NT2/D1 (cell line): Measurements from ENCODE around the gene GRK5.

Experiments
- YY1 ChIP-seq: IDR thresholded peaks from 2 replicates; pipeline ENCODE4 v1.6.1; 2011; ENCODE audit not compliant: insufficient read length, insufficient read depth
- ZNF274 ChIP-seq: IDR thresholded peaks from 2 replicates; pipeline ENCODE4 v1.6.1; 2011; ENCODE audit warnings: mild to moderate bottlenecking, low read depth, low read length

DNA sequence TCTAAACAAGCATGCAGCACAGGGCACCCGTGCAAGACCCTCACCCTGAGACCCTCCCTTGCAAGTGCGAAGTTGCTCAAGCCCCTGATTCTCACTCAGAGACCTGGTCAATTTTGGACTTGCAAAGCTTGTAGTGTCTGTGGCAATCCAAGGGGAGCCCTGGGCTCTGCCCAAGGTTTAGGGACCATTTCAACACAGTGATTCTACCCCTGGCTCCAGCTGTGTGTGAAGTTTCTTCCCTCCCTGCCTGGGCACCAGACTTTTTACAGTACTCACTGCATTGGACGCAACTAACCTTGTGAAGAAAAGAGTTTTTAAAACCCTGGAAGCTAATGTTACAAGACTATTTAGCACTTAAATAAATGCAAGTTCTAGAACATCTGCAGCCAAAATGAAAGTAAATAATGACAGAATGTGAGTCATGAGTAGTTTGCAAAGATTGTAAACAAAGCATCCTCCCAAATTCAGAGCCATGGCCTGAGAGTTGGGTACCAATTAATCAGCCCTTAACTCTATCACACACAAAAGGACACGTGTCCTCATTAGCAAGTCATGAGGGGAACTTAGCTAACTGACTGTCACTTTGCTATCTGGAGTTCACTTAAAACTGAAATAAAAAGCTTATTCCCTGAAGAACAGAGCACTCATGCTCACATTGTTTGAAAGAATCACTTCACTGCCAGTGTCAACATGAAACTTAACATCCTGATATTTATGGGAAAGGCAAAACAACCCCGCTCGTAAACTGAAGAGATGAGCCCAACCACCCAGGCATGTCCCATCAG lies 287.1 kb downstream of the GRK5 start:
- TF ChIP-seq YY1 (no peak), ZNF274 (no peak)
